Measurements from ENCODE around the gene TAF5.
"Not testable (repeated sequence)": the region's sequence is repeated elsewhere in the genome, so short reads cannot be mapped to it uniquely, and the experiment has no call there.

The TAF5 gene

GRCh38 chr10:103367782-103368518, at the start of gene TAF5:
Gene TAF5 (plus strand): TSS chr10:103367976. CDS start chr10:103367990, 14 bp downstream.
- DNase-seq: peak; percentile 93

- no peak for DNase-seq
Measured at GRCh38 chr10:103327906-103328305, 39.9 kb upstream of the TAF5 start.

GRCh38 chr10:103333934-103334520, 33.7 kb upstream of the TAF5 start:
- no peak for DNase-seq

GRCh38 chr10:103334567-103334966, 33.2 kb upstream of the TAF5 start:
- DNase-seq: no peak

GRCh38 chr10:103336370-103336769, 31.4 kb upstream of the TAF5 start:
- no peak for DNase-seq

GRCh38 chr10:103350175-103350516, 17.6 kb upstream of the TAF5 start:
- no peak for DNase-seq

- peak; percentile 77 for DNase-seq
Measured at GRCh38 chr10:103350517-103351260, 17.1 kb upstream of the TAF5 start, which contains the start of gene PCGF6. Gene PCGF6 (minus strand): TSS chr10:103351140. CDS start chr10:103351066, 74 bp downstream.

GRCh38 chr10:103353281-103353680, 14.5 kb upstream of the TAF5 start:
- DNase-seq: no peak

- not testable (repeated sequence) for DNase-seq
Measured at GRCh38 chr10:103354567-103354966, 13.2 kb upstream of the TAF5 start.

- no peak for DNase-seq
Measured at GRCh38 chr10:103355906-103356599, 11.7 kb upstream of the TAF5 start.

GRCh38 chr10:103359493-103359892, 8.3 kb upstream of the TAF5 start:
- DNase-seq: not testable (repeated sequence)

GRCh38 chr10:103360791-103361190, 7.0 kb upstream of the TAF5 start:
- DNase-seq: not testable (repeated sequence)

GRCh38 chr10:103367379-103367781, 396 bp upstream of the TAF5 start:
- DNase-seq: no peak

- DNase-seq: no peak
Measured at GRCh38 chr10:103373544-103373943, 5.8 kb downstream of the TAF5 start.

- DNase-seq: no peak
Measured at GRCh38 chr10:103374263-103374662, 6.5 kb downstream of the TAF5 start.

GRCh38 chr10:103382769-103383168, 15.0 kb downstream of the TAF5 start:
- DNase-seq: no peak

GRCh38 chr10:103394180-103394579, 26.4 kb downstream of the TAF5 start:
- DNase-seq: no peak

- peak; percentile 2 for DNase-seq
Measured at GRCh38 chr10:103395754-103396066, 27.9 kb downstream of the TAF5 start.

GRCh38 chr10:103396067-103396788, 28.5 kb downstream of the TAF5 start, which contains the start of the genes ATP5MK and PDCD11:
Gene ATP5MK (minus strand): TSS chr10:103396475. CDS start chr10:103392457, 4,018 bp downstream.
Gene PDCD11 (plus strand): TSS chr10:103396626. CDS start chr10:103398427, 1,801 bp downstream.
- DNase-seq: peak; percentile 97

- no peak for DNase-seq
Measured at GRCh38 chr10:103396789-103397087, 29.0 kb downstream of the TAF5 start.

- no peak for DNase-seq
Measured at GRCh38 chr10:103397191-103397825, 29.5 kb downstream of the TAF5 start.

GRCh38 chr10:103413564-103413963, 45.8 kb downstream of the TAF5 start:
- no peak for DNase-seq
